Testis (tissue), 2 donors: ENCODE results near the gene SMYD3.
"Not testable (repeated sequence)": the region's sequence is repeated elsewhere in the genome, so short reads cannot be mapped to it uniquely, and the experiment has no call there.

ENCODE experiments used
- CTCF ChIP-seq, 3 experiments: fragments of 450-650 bp in 2 of 3; fragments of 200-600 bp in 1 of 3; sonication (generic) in 1 of 3; IDR thresholded peaks; one replicate each; pipeline ENCODE4 v1.5.1; 2016 to 2019; ENCODE audit warnings: antibody characterized with exemption in 3 of 3, mild to moderate bottlenecking in 2 of 3, moderate library complexity in 1 of 3
- POLR2A ChIP-seq: fragments of 450-650 bp; IDR thresholded peaks from one replicate; pipeline ENCODE4 v1.6.1; 2017; ENCODE audit warnings: antibody characterized with exemption, mild to moderate bottlenecking, moderate library complexity

DNA sequence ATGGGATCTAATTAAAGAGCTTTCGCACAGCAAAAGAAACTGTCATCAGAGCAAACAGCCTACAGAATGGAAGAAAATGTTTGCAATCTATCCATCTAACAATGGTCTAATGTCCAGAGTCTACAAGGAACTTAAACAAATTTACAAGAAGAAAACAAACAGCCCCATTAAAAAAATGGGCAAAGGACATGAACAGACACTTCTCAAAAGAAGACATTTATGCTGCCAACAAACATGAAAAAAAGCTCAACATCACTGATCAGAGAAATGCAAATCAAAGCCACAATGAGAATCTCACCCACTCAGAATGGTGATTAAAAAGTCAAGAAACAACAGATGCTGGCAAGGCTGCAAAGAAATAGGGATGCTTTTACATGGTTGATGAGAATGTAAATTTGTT, 561.9 kb downstream of the SMYD3 start:
- TF ChIP-seq CTCF (IDR thresholded peaks at IDR 0.05); POLR2A: not testable (repeated sequence)
